Right ventricle myocardium inferior (tissue), 1 donor: Measurements from ENCODE around the gene IL1RAPL2. TPM values are rescaled to one million over a fixed set of nuclear protein-coding genes. Genes with fewer than 3 reads are reported as not detected.
"Not testable (repeated sequence)": the region's sequence is repeated elsewhere in the genome, so short reads cannot be mapped to it uniquely, and the experiment has no call there.

ENCODE experiments used
- ATAC-seq: fragments of 200-7000 bp; cut with Tn5 transposase; one replicate; pipeline ENCODE4 v1.9.1; 2020; ENCODE audit warnings: mild to moderate bottlenecking, moderate library complexity
- DNase-seq: peaks from one replicate; pipeline ENCODE4 v3.0.0; 2021; ENCODE audit errors: missing footprints
- intact Hi-C: fragments of 100-400 bp; cut with DNase I; formaldehyde crosslinking; loops from one replicate; pipeline ENCODE4 v1.11.0; 2022
- total RNA-seq: library from RNA; stranded (reverse); fragmentation: NEBNext Ultra II Directional; extraction: Animal tissue kit (Norgen Biotek cat#: 25700); gene quantifications from one replicate; pipeline ENCODE4 v1.2.1, GENCODE V29; 2021
- donor health status: DM: no; HTN: yes; CAD: no; lungs with severe emphysema.

Gene IL1RAPL2
- total RNA-seq, 1 donor from 2014 or later = not detected

GRCh38 chrX:105609530-105609929 is 1043.5 kb downstream of the IL1RAPL2 start:
- peak; percentile 42 for ATAC-seq
- no peak for DNase-seq
- intact Hi-C loops = no loop called here

- no peak for DNase-seq
- intact Hi-C loops = no loop called here
- no peak for ATAC-seq
Observed at GRCh38 chrX:105610411-105610810, 1044.4 kb downstream of the IL1RAPL2 start.

GRCh38 chrX:105618393-105619101 is 1052.5 kb downstream of the IL1RAPL2 start:
- intact Hi-C loops = no loop called here
- ATAC-seq (no peak), DNase-seq (no peak)

- no peak for ATAC-seq
- intact Hi-C loops = no loop called here
- DNase-seq = no peak
Observed at GRCh38 chrX:105634180-105634579, 1068.2 kb downstream of the IL1RAPL2 start.

- ATAC-seq (no peak), DNase-seq (no peak)
- intact Hi-C loops = no loop called here
Observed at GRCh38 chrX:105635794-105636193, 1069.8 kb downstream of the IL1RAPL2 start.

GRCh38 chrX:105636667-105637066 is 1070.7 kb downstream of the IL1RAPL2 start:
- no peak for ATAC-seq
- intact Hi-C loops = no loop called here
- no peak for DNase-seq

- intact Hi-C loops = no loop called here
- no peak for ATAC-seq
- DNase-seq = no peak
Observed at GRCh38 chrX:105645667-105646357, 1079.8 kb downstream of the IL1RAPL2 start.

- DNase-seq = no peak
- intact Hi-C loops = no loop called here
- no peak for ATAC-seq
Observed at GRCh38 chrX:105646592-105647372, 1080.8 kb downstream of the IL1RAPL2 start.

- intact Hi-C loops = no loop called here
- no peak for ATAC-seq
- no peak for DNase-seq
Observed at GRCh38 chrX:105647749-105648148, 1081.8 kb downstream of the IL1RAPL2 start.

GRCh38 chrX:105648732-105649131 is 1082.7 kb downstream of the IL1RAPL2 start:
- DNase-seq (no peak), ATAC-seq (no peak)
- intact Hi-C loops = no loop called here

- no peak for ATAC-seq
- intact Hi-C loops = no loop called here
- no peak for DNase-seq
Observed at GRCh38 chrX:105650577-105650976, 1084.6 kb downstream of the IL1RAPL2 start.

GRCh38 chrX:105650986-105651385 is 1085.0 kb downstream of the IL1RAPL2 start:
- intact Hi-C loops = no loop called here
- DNase-seq = no peak
- ATAC-seq = no peak

GRCh38 chrX:105653891-105654290 is 1087.9 kb downstream of the IL1RAPL2 start:
- intact Hi-C loops = no loop called here
- DNase-seq (no peak), ATAC-seq (no peak)

GRCh38 chrX:105658136-105658535 is 1092.1 kb downstream of the IL1RAPL2 start:
- no peak for ATAC-seq
- DNase-seq = no peak
- intact Hi-C loops = no loop called here

- intact Hi-C loops = no loop called here
- no peak for DNase-seq
- ATAC-seq = no peak
Observed at GRCh38 chrX:105662248-105662647, 1096.2 kb downstream of the IL1RAPL2 start.

- no peak for ATAC-seq
- no peak for DNase-seq
- intact Hi-C loops = no loop called here
Observed at GRCh38 chrX:105664243-105664642, 1098.2 kb downstream of the IL1RAPL2 start.

GRCh38 chrX:105684288-105684687 is 1118.3 kb downstream of the IL1RAPL2 start:
- DNase-seq = peak; percentile 1
- ATAC-seq, intact Hi-C loops: not testable (repeated sequence)

GRCh38 chrX:105694839-105695238 is 1128.8 kb downstream of the IL1RAPL2 start:
- intact Hi-C loops = no loop called here
- DNase-seq (no peak), ATAC-seq (no peak)

- no peak for ATAC-seq
- DNase-seq = no peak
- intact Hi-C loops = no loop called here
Observed at GRCh38 chrX:105695451-105695850, 1129.5 kb downstream of the IL1RAPL2 start.

GRCh38 chrX:105696870-105697269 is 1130.9 kb downstream of the IL1RAPL2 start:
- intact Hi-C loops = no loop called here
- DNase-seq = no peak
- no peak for ATAC-seq
